Measurements from ENCODE around the gene GAB2. TPM values are rescaled to one million over a fixed set of nuclear protein-coding genes. Genes with fewer than 3 reads are reported as not detected.

Gene GAB2
- total and polyA plus RNA-seq, 10 of the 15 experiments (the other 5 are each of a cell fraction or from before 2014, with no cell fraction given), result 0.69 to 12.6 (median 3.8) TPM

- H3K36me3 ChIP-seq (ENCODE audit: control insufficient read depth in 2 of 2, insufficient read depth in 2 of 2, low read length in 1 of 2), result no peaks in the 10 kb centered on the region
- H3K27ac ChIP-seq (ENCODE audit: control insufficient read depth, insufficient read depth), result no peak overlapping the region
- intact Hi-C loops (cut with micrococcal nuclease; ENCODE audit: unreplicated experiment), result loop anchor here (5.0 kb wide), 1 partner anchor 103 kb away; the partner anchor contains the start of gene GAB2
- RAD21 ChIA-PET (ENCODE audit: unreplicated experiment), result no interaction called here
- SMC1A ChIA-PET (ENCODE audit: uncharacterized antibody, unreplicated experiment), result interaction anchor here (0.8 to 0.9 kb wide), 2 partner anchors 16 to 82 kb away, joined by 3 read pairs; no protein-coding TSS in a partner anchor
- no peak overlapping the region for H3K4me2 ChIP-seq (ENCODE audit: control insufficient read depth, insufficient read depth)
- ATAC-seq (no peak), FAIRE-seq (no peak), DNase-seq (ENCODE audit: low read depth, low spot score) (no peak)
- WGBS (ENCODE audit: insufficient coverage, insufficient replicate concordance, low lambda C conversion rate, missing lambda C conversion rate), result 78% methylated on average over 2 of the region's 2 CpGs
- peaks cover 41% of the 10 kb centered on the region for H3K4me1 ChIP-seq (ENCODE audit: control insufficient read depth, insufficient read depth, low read length)
- CTCF ChIA-PET, result no interaction called here
- no TSS peak for BruUV-seq (replicated peaks)
- no peaks in the 10 kb centered on the region for H3K9me3 ChIP-seq (replicated peaks; ENCODE audit: control insufficient read depth, insufficient read depth, low read length)
- H3K9ac ChIP-seq (ENCODE audit: control insufficient read depth, insufficient read depth, low read length), result no peak overlapping the region
- 0 out of 4 replicates have a peak, but pooled peaks cover 0 to 1% of the 10 kb centered on the region in 2 experiments for H3K27me3 ChIP-seq (replicated peaks in 1 of 2; ENCODE audit: control insufficient read depth in 2 of 2, insufficient read depth in 2 of 2, low read length in 1 of 2)
- no peak overlapping the region for H3K4me3 ChIP-seq
- TF ChIP-seq ZSCAN29 (IDR thresholded peaks at IDR 0.05) (no peak), TCF3 (IDR thresholded peaks at IDR 0.05; ENCODE audit: borderline replicate concordance, insufficient read depth, low read depth, low read length) (no peak), GATAD2B (conservative IDR thresholded peaks at IDR 0.05; ENCODE audit: low read depth) (no peak), RAD21 (IDR thresholded peaks at IDR 0.05; ENCODE audit: insufficient read depth, low read depth, low read length) (no peak), CHD4 (IDR thresholded peaks at IDR 0.05) (no peak), NR2C1 (IDR thresholded peaks at IDR 0.05) (no peak), NFXL1 (IDR thresholded peaks at IDR 0.05; ENCODE audit: borderline replicate concordance) (no peak), RELA (IDR thresholded peaks at IDR 0.05; ENCODE audit: borderline replicate concordance, partially characterized antibody) (no peak), TBL1XR1 (IDR thresholded peaks at IDR 0.05; ENCODE audit: low read depth, low read length) (no peak), MTA3 (IDR thresholded peaks at IDR 0.05; ENCODE audit: borderline replicate concordance, low read length) (no peak), CBX3 (IDR thresholded peaks at IDR 0.05; ENCODE audit: borderline replicate concordance, low read depth) (no peak), CREM (IDR thresholded peaks at IDR 0.05; ENCODE audit: low read depth) (no peak), SUPT20H (IDR thresholded peaks at IDR 0.05; ENCODE audit: borderline replicate concordance, control insufficient read depth, low read depth, low read length) (no peak), KDM1A (IDR thresholded peaks at IDR 0.05; ENCODE audit: borderline replicate concordance) (no peak), FOXM1 (IDR thresholded peaks at IDR 0.05; ENCODE audit: low read depth, low read length) (no peak), RBBP5 (conservative IDR thresholded peaks at IDR 0.05) (no peak), USF2 (IDR thresholded peaks at IDR 0.05; ENCODE audit: borderline replicate concordance, low read depth, low read length) (no peak)
- no peak overlapping the region for H2AFZ ChIP-seq (ENCODE audit: control insufficient read depth, low read depth, low read length)
- POLR2A ChIA-PET, result interaction anchor here (0.6 kb wide), 1 partner anchor 87 kb away, joined by 3 read pairs; no protein-coding TSS in a partner anchor
- H3K79me2 ChIP-seq (ENCODE audit: control insufficient read depth, insufficient read depth, low read length), result no peaks in the 10 kb centered on the region
- H4K20me1 ChIP-seq (ENCODE audit: control insufficient read depth, insufficient read depth), result no peaks in the 10 kb centered on the region
- in situ Hi-C loops (cut with MboI), result no loop called here
These were observed 103.7 kb downstream of the GAB2 start for GRCh38 chr11:78313898-78314297.
